ENCODE results near the gene DPAGT1. TPM values are rescaled to one million over a fixed set of nuclear protein-coding genes. Genes with fewer than 3 reads are reported as not detected.

Gene DPAGT1
- total RNA-seq, 4 donors from 2014 or later: 12.6 to 47.9 (median 19.6) TPM

GRCh38 chr11:119114351-119114750 is 12.7 kb upstream of the DPAGT1 start:
- TF ChIP-seq CTCF (IDR thresholded peaks at IDR 0.05; ENCODE audit: low read depth): no peak

- no peak for TF ChIP-seq CTCF (IDR thresholded peaks at IDR 0.05; ENCODE audit: low read depth)
Observed at GRCh38 chr11:119113716-119114115, 12.1 kb upstream of the DPAGT1 start.

- no peak for TF ChIP-seq CTCF (IDR thresholded peaks at IDR 0.05; ENCODE audit: low read depth)
Observed at GRCh38 chr11:119112314-119113020, 10.8 kb upstream of the DPAGT1 start.

- no peak for TF ChIP-seq CTCF (IDR thresholded peaks at IDR 0.05; ENCODE audit: low read depth)
Observed at GRCh38 chr11:119111361-119111925, 9.8 kb upstream of the DPAGT1 start.

GRCh38 chr11:119110439-119110838 is 8.8 kb upstream of the DPAGT1 start:
- TF ChIP-seq CTCF (IDR thresholded peaks at IDR 0.05; ENCODE audit: low read depth): no peak

GRCh38 chr11:119109843-119110242 is 8.2 kb upstream of the DPAGT1 start:
- no peak for TF ChIP-seq CTCF (IDR thresholded peaks at IDR 0.05; ENCODE audit: low read depth)

GRCh38 chr11:119108857-119109221 is 7.2 kb upstream of the DPAGT1 start:
- no peak for TF ChIP-seq CTCF (IDR thresholded peaks at IDR 0.05; ENCODE audit: low read depth)
